CD14-positive monocyte (primary cell): ENCODE data around the gene CENPL. TPM values are rescaled to one million over a fixed set of nuclear protein-coding genes. Genes with fewer than 3 reads are reported as not detected.
A peak's percentile ranks its signal among the peaks of the same experiment; 100 is the strongest.

ENCODE experiments used
- DNase-seq, 3 donors: peaks; one replicate each; pipeline ENCODE4 v3.0.0-alpha.2; 2011 to 2022
- H2AFZ ChIP-seq: 2 replicates; pipeline ENCODE4 v1.6.0; 2012; ENCODE audit warnings: mild to moderate bottlenecking, low read depth, low read length, inconsistent platforms; ENCODE audit not compliant: insufficient read depth, poor library complexity, severe bottlenecking
- H3K27ac ChIP-seq, 2 donors: 1 replicate in 1 of 2; 2 replicates in 1 of 2; pipeline ENCODE4 v1.5.1; 2012 to 2013; ENCODE audit warnings: low read length in 2 of 2, control low read depth in 1 of 2, inconsistent platforms in 1 of 2, low read depth in 1 of 2, mild to moderate bottlenecking in 1 of 2
- H3K27me3 ChIP-seq, 2 donors: one replicate each; pipeline versions ENCODE4 v1.6.0 to v1.6.1; 2011 to 2013; ENCODE audit warnings: low read length in 2 of 2; ENCODE audit not compliant: control insufficient read depth in 2 of 2, insufficient read depth in 2 of 2
- H3K36me3 ChIP-seq, 2 donors: replicated peaks in 1 of 2; 1 replicate in 1 of 2; 2 replicates in 1 of 2; pipeline versions ENCODE4 v1.5.1 to v1.6.1; 2012 to 2013; ENCODE audit warnings: low read length in 2 of 2, control low read depth in 1 of 2, inconsistent platforms in 1 of 2, mild to moderate bottlenecking in 1 of 2; ENCODE audit not compliant: insufficient read depth in 2 of 2, control insufficient read depth in 1 of 2
- H3K4me1 ChIP-seq, 2 donors: 1 replicate in 1 of 2; 2 replicates in 1 of 2; pipeline versions ENCODE4 v1.5.1 to v1.6.1; 2012 to 2013; ENCODE audit warnings: low read length in 2 of 2, control low read depth in 1 of 2, inconsistent platforms in 1 of 2, mild to moderate bottlenecking in 1 of 2, moderate library complexity in 1 of 2; ENCODE audit not compliant: insufficient read depth in 2 of 2, control insufficient read depth in 1 of 2
- H3K4me2 ChIP-seq: replicated peaks from 2 replicates; pipeline ENCODE3; 2012; ENCODE audit warnings: low read length, moderate library complexity, mild to moderate bottlenecking; ENCODE audit not compliant: poor library complexity, severe bottlenecking; ENCODE audit errors: extremely low read depth
- H3K4me3 ChIP-seq, 3 experiments: fragments of 200-600 bp in 1 of 3; sonication (generic) in 1 of 3; replicated peaks in 1 of 3; 1 replicate in 2 of 3; 2 replicates in 1 of 3; pipeline ENCODE4 v1.5.1; 2011 to 2013; ENCODE audit warnings: low read length in 3 of 3, mild to moderate bottlenecking in 3 of 3, control low read depth in 2 of 3, low read depth in 2 of 3, inconsistent platforms in 1 of 3, moderate library complexity in 1 of 3
- H3K79me2 ChIP-seq: 2 replicates; pipeline ENCODE4 v1.6.0; 2012; ENCODE audit warnings: mild to moderate bottlenecking, control low read depth, inconsistent platforms, low read length, moderate library complexity; ENCODE audit not compliant: insufficient read depth
- H3K9ac ChIP-seq: 2 replicates; pipeline ENCODE4 v1.6.0; 2017; ENCODE audit warnings: low read length, mild to moderate bottlenecking; ENCODE audit not compliant: insufficient read depth, poor library complexity, severe bottlenecking
- H3K9me3 ChIP-seq, 2 donors: replicated peaks in 1 of 2; 1 replicate in 1 of 2; 2 replicates in 1 of 2; pipeline versions ENCODE4 v1.5.1 to v1.6.1; 2012 to 2013; ENCODE audit warnings: low read length in 2 of 2, control low read depth in 1 of 2; ENCODE audit not compliant: control insufficient read depth in 1 of 2, insufficient read depth in 1 of 2
- H4K20me1 ChIP-seq: 2 replicates; pipeline ENCODE4 v1.6.0; 2012; ENCODE audit warnings: mild to moderate bottlenecking, low read length, control low read depth, moderate library complexity; ENCODE audit not compliant: insufficient read depth
- H3K27ac Mint-ChIP-seq, 7 donors: one replicate each; pipeline ENCODE4 v1.8.0; 2020; ENCODE audit warnings: mild to moderate bottlenecking in 7 of 7, mixed read lengths in 7 of 7, moderate library complexity in 6 of 7, inconsistent platforms in 2 of 7
- H3K27me3 Mint-ChIP-seq, 3 donors: one replicate each; pipeline ENCODE4 v1.8.0; 2021 to 2022; ENCODE audit warnings: low read depth in 3 of 3, mild to moderate bottlenecking in 3 of 3, mixed read lengths in 3 of 3, moderate library complexity in 3 of 3, inconsistent platforms in 1 of 3
- H3K36me3 Mint-ChIP-seq, 2 donors: one replicate each; pipeline ENCODE4 v1.8.0; 2020; ENCODE audit warnings: mixed read lengths in 2 of 2, inconsistent platforms in 1 of 2, mild to moderate bottlenecking in 1 of 2
- H3K4me1 Mint-ChIP-seq: one replicate; pipeline ENCODE4 v1.8.0; 2020; ENCODE audit warnings: mild to moderate bottlenecking, mixed read lengths
- H3K4me3 Mint-ChIP-seq, 2 donors: one replicate each; pipeline ENCODE4 v1.8.0; 2020; ENCODE audit warnings: mild to moderate bottlenecking in 2 of 2, mixed read lengths in 2 of 2, moderate library complexity in 1 of 2
- H3K9me3 Mint-ChIP-seq, 7 donors: one replicate each; pipeline ENCODE4 v1.8.0; 2020 to 2022; ENCODE audit warnings: mixed read lengths in 7 of 7, mild to moderate bottlenecking in 6 of 7, moderate library complexity in 6 of 7, inconsistent platforms in 2 of 7
- CTCF ChIP-seq: fragments of 200-600 bp; IDR thresholded peaks from one replicate; pipeline ENCODE4 v1.8.0; 2022; ENCODE audit warnings: antibody characterized with exemption, mild to moderate bottlenecking
- WGBS: methylation state at CpG from one replicate; pipeline ENCODE4 v1.1.5; 2013; ENCODE audit warnings: missing lambda C conversion rate; ENCODE audit not compliant: insufficient coverage; 5-methylcytosine and 5-hydroxymethylcytosine counted together
- intact Hi-C, 2 donors: fragments of 100-400 bp; cut with micrococcal nuclease; formaldehyde crosslinking; loops; one replicate each; pipeline versions ENCODE4 v1.15.0 to v1.15.1; 2023
- polyA plus RNA-seq, 3 donors: library from polyadenylated mRNA; depleted of rRNA in 1 of 3; unstranded in 2 of 3; stranded (reverse) in 1 of 3; fragments of 300-500 nt in 2 of 3; fragments of >200 nt in 1 of 3; fragmentation: Illumina TruSeq in 2 of 3; gene quantifications; 1 replicate in 2 of 3; 2 replicates in 1 of 3; pipeline ENCODE4 v1.2.3, GENCODE V29; 2012 to 2021

Gene CENPL
- polyA plus RNA-seq, 3 donors: 0.49 to 2.6 (median 0.81) TPM

- peaks cover 45 to 47% of the 10 kb centered on the region in 2 donors for H3K36me3 Mint-ChIP-seq
- H3K4me3 Mint-ChIP-seq: peak within 1 kb of the TSS; percentile 98 to 99
- Histone ChIP-seq H3K9ac (peak within 1 kb of the TSS; percentile 81), H3K9me3 (no peaks in the 10 kb centered on the region), H3K4me3 (peak within 1 kb of the TSS; percentile 89 to 96 (median 94)), H4K20me1 (peaks cover 16% of the 10 kb centered on the region), H3K79me2 (peaks cover 29% of the 10 kb centered on the region), H3K36me3 (peaks cover 41 to 55% of the 10 kb centered on the region in 2 donors), H2AFZ (peak within 1 kb of the TSS; percentile 89), H3K27me3 (no peaks in the 10 kb centered on the region), H3K4me1 (peaks cover 22 to 32% of the 10 kb centered on the region in 2 donors), H3K27ac (peak within 1 kb of the TSS; percentile 86 to 91), H3K4me2 (peak within 1 kb of the TSS; percentile 83)
- H3K9me3 Mint-ChIP-seq: no peaks in the 10 kb centered on the region
- intact Hi-C loops: loop anchor here (1.0 to 10.0 kb wide), 6 partner anchors 41 to 393 kb away; partner anchors contain the start of genes PRDX6 (in 2 of the 2), CENPL (in 1 of the 2) and DARS2 (in 1 of the 2)
- no peak for TF ChIP-seq CTCF
- peaks cover 0 to 2% (median 0%) of the 10 kb centered on the region in 3 donors for H3K27me3 Mint-ChIP-seq
- H3K27ac Mint-ChIP-seq: peak within 1 kb of the TSS; percentile 91 to 97 (median 96)
- peaks cover 50% of the 10 kb centered on the region for H3K4me1 Mint-ChIP-seq
- DNase-seq: peak; percentile 96 to 98 (median 98)
- WGBS: under 1% methylated on average over 19 of the region's 30 CpGs
Measured at GRCh38 chr1:173867753-173868265, 43.1 kb upstream of the CENPL start, which contains the start of gene GAS5. GAS5 (minus strand) TSS chr1:173867989.

DNA sequence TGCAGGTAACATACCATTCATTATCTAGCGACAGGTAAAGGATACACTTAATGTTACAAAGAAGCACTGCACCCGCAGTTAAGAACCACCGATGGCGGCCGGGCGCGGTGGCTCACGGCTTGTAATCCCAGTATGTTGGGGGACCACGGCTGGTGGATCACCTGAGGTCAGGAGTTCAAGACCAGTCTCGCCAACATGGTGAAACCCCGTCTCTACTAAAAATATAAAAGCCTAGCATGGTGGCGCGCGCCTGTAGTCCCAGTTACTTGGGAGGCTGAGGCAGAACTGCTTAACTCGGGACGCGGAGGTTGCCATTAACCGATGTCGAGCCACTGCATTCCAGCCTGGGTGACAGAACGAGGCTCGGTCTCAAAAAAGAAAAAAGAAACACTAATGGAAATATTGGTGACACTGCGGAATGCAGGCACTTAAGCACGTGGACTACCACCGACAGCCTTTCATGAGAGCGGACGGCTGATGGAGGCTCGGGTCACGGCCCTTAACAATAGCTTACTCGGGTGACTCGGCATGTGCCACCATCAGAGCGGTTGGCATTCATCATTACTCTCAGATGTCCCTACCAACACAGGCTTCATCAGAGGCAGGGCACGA lies 42.6 kb upstream of the CENPL start:
- peaks cover 45 to 61% of the 10 kb centered on the region in 2 donors for H3K36me3 ChIP-seq
- peaks cover 29% of the 10 kb centered on the region for H3K79me2 ChIP-seq
- peak overlapping the region; percentile 86 to 91 for H3K27ac ChIP-seq
- no peak for TF ChIP-seq CTCF
- H3K4me1 ChIP-seq: peaks cover 22 to 32% of the 10 kb centered on the region in 2 donors
- no peak for DNase-seq
- H3K27me3 ChIP-seq: no peaks in the 10 kb centered on the region
- H3K4me2 ChIP-seq: peak overlapping the region; percentile 83
- H3K9me3 ChIP-seq: no peaks in the 10 kb centered on the region
- peak overlapping the region; percentile 98 to 99 for H3K4me3 Mint-ChIP-seq
- H3K27me3 Mint-ChIP-seq: peaks cover 0 to 2% (median 0%) of the 10 kb centered on the region in 3 donors
- under 1% methylated on average over 31 of the region's 32 CpGs for WGBS
- peak overlapping the region; percentile 81 for H3K9ac ChIP-seq
- intact Hi-C loops: loop anchor here (5.0 to 10.0 kb wide), 4 partner anchors 40 to 392 kb away; partner anchors contain the start of gene PRDX6 (in 2 of the 2)
- H2AFZ ChIP-seq: peak overlapping the region; percentile 89
- peaks cover 19% of the 10 kb centered on the region for H4K20me1 ChIP-seq
- H3K27ac Mint-ChIP-seq: peak overlapping the region; percentile 91 to 97 (median 96)
- H3K36me3 Mint-ChIP-seq: peaks cover 48 to 49% of the 10 kb centered on the region in 2 donors
- no peaks in the 10 kb centered on the region for H3K9me3 Mint-ChIP-seq
- peak overlapping the region; percentile 89 to 96 (median 94) for H3K4me3 ChIP-seq
- H3K4me1 Mint-ChIP-seq: peaks cover 50% of the 10 kb centered on the region
